Adrenal gland (tissue), 12 donors: ENCODE results near the gene TDP2. TPM values are rescaled to one million over a fixed set of nuclear protein-coding genes. Genes with fewer than 3 reads are reported as not detected.
"Not testable (repeated sequence)": the region's sequence is repeated elsewhere in the genome, so short reads cannot be mapped to it uniquely, and the experiment has no call there.

Experiments used
- DNase-seq, 7 donors: peaks; one replicate each; pipeline ENCODE4 v3.0.0-alpha.2; 2019 to 2020
- H3K27ac ChIP-seq, 5 donors: fragments of 200-600 bp; sonication (generic) in 4 of 5; 1 replicate in 3 of 5; 2 replicates in 2 of 5; pipeline versions ENCODE4 v1.5.1 to v1.8.0; 2016 to 2020; ENCODE audit warnings: mild to moderate bottlenecking in 1 of 5
- H3K27me3 ChIP-seq: fragments of 200-600 bp; 2 replicates; pipeline ENCODE4 v1.8.0; 2021
- H3K36me3 ChIP-seq, 2 donors: fragments of 200-600 bp; replicated peaks in 1 of 2; 1 replicate in 1 of 2; 2 replicates in 1 of 2; pipeline versions ENCODE4 v1.5.1 to v1.8.0; 2018 to 2022
- H3K4me1 ChIP-seq, 2 donors: fragments of 200-600 bp; replicated peaks in 1 of 2; 1 replicate in 1 of 2; 2 replicates in 1 of 2; pipeline versions ENCODE4 v1.5.1 to v1.8.0; 2018 to 2021
- H3K4me3 ChIP-seq, 4 donors: fragments of 200-600 bp; sonication (generic) in 3 of 4; one replicate each; pipeline ENCODE4 v1.5.1; 2016 to 2018
- H3K9me3 ChIP-seq, 3 donors: fragments of 200-600 bp; sonication (generic) in 1 of 3; replicated peaks in 1 of 3; 1 replicate in 2 of 3; 2 replicates in 1 of 3; pipeline versions ENCODE4 v1.5.1 to v1.8.0; 2016 to 2021
- CTCF ChIP-seq, 6 experiments: fragments of 450-650 bp in 4 of 6; fragments of 200-600 bp in 2 of 6; sonication (generic) in 1 of 6; IDR thresholded peaks; 1 replicate in 5 of 6; 2 replicates in 1 of 6; pipeline versions ENCODE4 v1.5.1 to v1.8.0; 2016 to 2021; ENCODE audit warnings: antibody characterized with exemption in 6 of 6, mild to moderate bottlenecking in 2 of 6, moderate library complexity in 1 of 6
- POLR2A ChIP-seq, 2 donors: fragments of 450-650 bp; IDR thresholded peaks; one replicate each; pipeline ENCODE4 v1.6.1; 2017; ENCODE audit warnings: antibody characterized with exemption in 2 of 2, mild to moderate bottlenecking in 2 of 2, moderate library complexity in 1 of 2
- WGBS, 4 donors: extraction: QIAGEN DNeasy Blood & Tissue Kit in 2 of 4; methylation state at CpG; one replicate each; pipeline versions ENCODE4 v1.1.5 to v1.1.7; 2013 to 2017; 5-methylcytosine and 5-hydroxymethylcytosine counted together
- intact Hi-C, 2 donors: fragments of 100-400 bp; cut with DNase I; formaldehyde crosslinking; loops; one replicate each; pipeline versions ENCODE4 v1.14.1 to v1.15.0; 2022 to 2023
- polyA plus RNA-seq, 3 donors: library from polyadenylated mRNA; stranded (reverse); fragments of 200-250 nt in 2 of 3; fragments of 350-450 nt in 1 of 3; fragmentation: Illumina TruSeq in 1 of 3; extraction: RNeasy Lipid Tissue Mini Kit (QIAGEN cat#74804) in 1 of 3; gene quantifications; one replicate each; pipeline ENCODE4 v1.2.3, GENCODE V29; 2013 to 2014
- total RNA-seq, 9 donors: library from RNA; depleted of rRNA in 4 of 9; stranded (reverse); fragments of >200 nt in 4 of 9; fragments of 120-200 nt in 1 of 9; fragmentation: NEBNext Ultra II Directional in 1 of 9; extraction: Animal tissue kit (Norgen Biotek cat#: 25700) in 1 of 9; gene quantifications; one replicate each; pipeline versions ENCODE4 v1.1.0 to v1.2.4, GENCODE V29; 2013 to 2023
- donor health status: healthy with polysubstance abuse.
- donor health status: Bipolar disorder and iron deficiency.
- donor health status: DM: yes; HTN: yes; CAD: no.
- donor health status: DM: no; HTN: no; CAD: no.
- donor health status: DM: no; HTN: no; CAD: no.
- donor health status: DM: yes; HTN: yes; CAD: no.

TDP2 gene
- total and polyA plus RNA-seq, 12 donors: 12.9 to 55.8 (median 33.0) TPM

- Histone ChIP-seq H3K4me1 (no peaks in the 10 kb centered on the region), H3K27ac (no peak overlapping the region), H3K9me3 (no peaks in the 10 kb centered on the region), H3K36me3 (no peaks in the 10 kb centered on the region), H3K27me3 (no peaks in the 10 kb centered on the region), H3K4me3 (no peak overlapping the region)
- no peak for TF ChIP-seq CTCF (IDR thresholded peaks at IDR 0.05)
- no peak for TF ChIP-seq POLR2A (IDR thresholded peaks at IDR 0.05)
- intact Hi-C loops: no loop called here
- 75 to 82% (median 79%) methylated on average over 12 of the region's 12 CpGs for WGBS, 4 donors
- no peak for DNase-seq
Measured at GRCh38 chr6:24683297-24684296, 16.9 kb upstream of the TDP2 start.

GRCh38 chr6:24680582-24680981, 13.9 kb upstream of the TDP2 start:
- H3K4me3 ChIP-seq: no peak overlapping the region
- DNase-seq: no peak
- H3K27ac ChIP-seq: no peak overlapping the region
- H3K9me3 ChIP-seq: no peaks in the 10 kb centered on the region
- no peaks in the 10 kb centered on the region for H3K4me1 ChIP-seq
- no peaks in the 10 kb centered on the region for H3K36me3 ChIP-seq
- 87 to 94% (median 92%) methylated on average over 7 of the region's 7 CpGs for WGBS, 4 donors
- intact Hi-C loops: no loop called here
- no peaks in the 10 kb centered on the region for H3K27me3 ChIP-seq
- TF ChIP-seq CTCF (IDR thresholded peaks at IDR 0.05) (no peak), POLR2A (IDR thresholded peaks at IDR 0.05) (no peak)

- intact Hi-C loops, H3K4me3 ChIP-seq, H3K4me1 ChIP-seq: not testable (repeated sequence)
Measured at GRCh38 chr6:24678792-24679352, 12.2 kb upstream of the TDP2 start.

GRCh38 chr6:24673625-24674024, 6.9 kb upstream of the TDP2 start:
- H3K27me3 ChIP-seq: no peaks in the 10 kb centered on the region
- H3K4me3 ChIP-seq: no peak overlapping the region
- intact Hi-C loops: no loop called here
- WGBS, 4 donors: 66 to 86% (median 81%) methylated on average over 2 of the region's 2 CpGs
- H3K4me1 ChIP-seq: peaks cover 0 to under 1% of the 10 kb centered on the region in 2 donors
- TF ChIP-seq CTCF (IDR thresholded peaks at IDR 0.05) (no peak), POLR2A (IDR thresholded peaks at IDR 0.05) (no peak)
- H3K9me3 ChIP-seq: peaks cover 0 to 8% (median 0%) of the 10 kb centered on the region in 3 donors
- no peak overlapping the region for H3K27ac ChIP-seq
- H3K36me3 ChIP-seq: no peaks in the 10 kb centered on the region
- no peak for DNase-seq

More at GRCh38 chr6:24678792-24679352, 12.2 kb upstream of the TDP2 start:
- not testable (repeated sequence) for H3K27ac ChIP-seq, H3K9me3 ChIP-seq, DNase-seq, H3K36me3 ChIP-seq, H3K27me3 ChIP-seq
- 87 to 96% (median 91%) methylated on average over 9 to 11 of the region's 11 CpGs for WGBS, 4 donors
